ENCODE measurements around the gene GMDS. TPM values are rescaled to one million over a fixed set of nuclear protein-coding genes. Genes with fewer than 3 reads are reported as not detected.
A peak's percentile ranks its signal among the peaks of the same experiment; 100 is the strongest.

Gene GMDS
- total RNA-seq, 1 donor: 23.2 TPM

DNA sequence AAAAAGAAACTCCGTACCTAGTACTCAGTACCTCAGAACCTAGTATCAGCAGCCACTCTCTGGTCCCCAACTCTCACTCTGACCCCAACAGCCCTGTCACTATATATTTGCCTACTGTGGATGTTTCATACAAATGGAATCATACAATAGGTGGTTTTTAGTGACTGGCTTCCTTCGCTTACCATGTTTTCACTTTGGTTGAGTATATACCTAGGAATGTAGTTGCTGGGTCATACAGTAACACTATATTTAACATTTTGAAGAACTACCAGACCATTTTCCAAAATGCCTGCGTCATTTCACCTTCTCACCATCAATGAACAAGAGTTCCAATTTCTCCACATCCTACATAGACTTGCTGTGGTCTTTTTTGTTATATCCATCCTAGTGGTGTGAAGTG, 283.2 kb downstream of the GMDS start:
- Histone ChIP-seq H3K36me3 (ENCODE audit: insufficient read depth, low read length) (no peaks in the 10 kb centered on the region), H4K20me1 (ENCODE audit: insufficient read depth, low read length) (no peaks in the 10 kb centered on the region), H3K4me2 (ENCODE audit: insufficient read depth, low read length) (no peak overlapping the region), H3K4me3 (ENCODE audit: insufficient read depth, low read length) (no peak overlapping the region), H3K9me3 (ENCODE audit: low read depth, low read length) (no peaks in the 10 kb centered on the region), H3K79me2 (ENCODE audit: insufficient read depth, low read length) (no peaks in the 10 kb centered on the region), H2AFZ (ENCODE audit: low read length) (no peak overlapping the region), H3K4me1 (ENCODE audit: insufficient read depth, low read length) (no peaks in the 10 kb centered on the region), H3K27ac (ENCODE audit: low read depth, low read length) (no peak overlapping the region), H3K27me3 (ENCODE audit: insufficient read depth, low read length) (no peaks in the 10 kb centered on the region)
- TF ChIP-seq, protein P1, sequence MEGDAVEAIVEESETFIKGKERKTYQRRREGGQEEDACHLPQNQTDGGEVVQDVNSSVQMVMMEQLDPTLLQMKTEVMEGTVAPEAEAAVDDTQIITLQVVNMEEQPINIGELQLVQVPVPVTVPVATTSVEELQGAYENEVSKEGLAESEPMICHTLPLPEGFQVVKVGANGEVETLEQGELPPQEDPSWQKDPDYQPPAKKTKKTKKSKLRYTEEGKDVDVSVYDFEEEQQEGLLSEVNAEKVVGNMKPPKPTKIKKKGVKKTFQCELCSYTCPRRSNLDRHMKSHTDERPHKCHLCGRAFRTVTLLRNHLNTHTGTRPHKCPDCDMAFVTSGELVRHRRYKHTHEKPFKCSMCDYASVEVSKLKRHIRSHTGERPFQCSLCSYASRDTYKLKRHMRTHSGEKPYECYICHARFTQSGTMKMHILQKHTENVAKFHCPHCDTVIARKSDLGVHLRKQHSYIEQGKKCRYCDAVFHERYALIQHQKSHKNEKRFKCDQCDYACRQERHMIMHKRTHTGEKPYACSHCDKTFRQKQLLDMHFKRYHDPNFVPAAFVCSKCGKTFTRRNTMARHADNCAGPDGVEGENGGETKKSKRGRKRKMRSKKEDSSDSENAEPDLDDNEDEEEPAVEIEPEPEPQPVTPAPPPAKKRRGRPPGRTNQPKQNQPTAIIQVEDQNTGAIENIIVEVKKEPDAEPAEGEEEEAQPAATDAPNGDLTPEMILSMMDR (IDR thresholded peaks at IDR 0.05; ENCODE audit: extremely low read depth, low read depth, low read length): no peak
- peak; percentile 65 for DNase-seq (ENCODE audit: insufficient read length, low spot score, missing footprints)

DNA sequence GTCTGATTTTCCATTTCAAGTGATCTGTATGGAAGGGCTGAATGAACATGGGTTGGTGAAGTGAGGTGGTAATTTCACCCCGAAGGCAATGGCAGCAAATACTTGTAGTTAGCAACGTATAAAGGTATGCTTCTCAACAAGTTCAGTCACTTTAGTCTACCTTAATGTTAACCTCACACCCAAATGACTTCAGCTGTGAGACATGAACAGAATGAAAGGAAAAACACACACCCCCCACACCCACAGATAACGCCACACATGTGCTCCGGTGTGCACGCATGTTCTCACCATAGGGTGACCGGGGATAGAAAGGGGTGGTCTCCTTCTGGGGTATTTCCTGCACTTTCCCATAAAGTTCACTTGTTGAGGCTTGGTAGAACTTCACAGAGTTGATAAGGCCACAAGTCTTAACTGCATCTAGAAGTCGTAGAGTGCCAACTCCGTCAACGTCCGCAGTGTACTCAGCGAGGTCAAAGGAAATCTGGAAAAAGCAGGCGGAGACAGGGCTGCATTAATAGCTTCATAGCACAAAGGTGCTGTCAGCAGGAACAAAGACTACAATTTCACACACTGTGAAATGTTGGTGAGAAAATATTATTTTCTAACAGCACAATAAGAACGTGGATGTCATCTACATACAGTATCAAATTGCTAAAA, 284.8 kb downstream of the GMDS start:
- Histone ChIP-seq H3K9me3 (ENCODE audit: low read depth, low read length) (no peaks in the 10 kb centered on the region), H3K27ac (ENCODE audit: low read depth, low read length) (no peak overlapping the region), H3K36me3 (ENCODE audit: insufficient read depth, low read length) (no peaks in the 10 kb centered on the region), H3K27me3 (ENCODE audit: insufficient read depth, low read length) (no peaks in the 10 kb centered on the region), H3K4me3 (ENCODE audit: insufficient read depth, low read length) (no peak overlapping the region), H3K4me1 (ENCODE audit: insufficient read depth, low read length) (no peaks in the 10 kb centered on the region), H3K4me2 (ENCODE audit: insufficient read depth, low read length) (no peak overlapping the region), H2AFZ (ENCODE audit: low read length) (no peak overlapping the region), H3K79me2 (ENCODE audit: insufficient read depth, low read length) (no peaks in the 10 kb centered on the region), H4K20me1 (ENCODE audit: insufficient read depth, low read length) (no peaks in the 10 kb centered on the region)
- no peak for DNase-seq (ENCODE audit: insufficient read length, low spot score, missing footprints)
- TF ChIP-seq, protein P1 (IDR thresholded peaks at IDR 0.05; ENCODE audit: extremely low read depth, low read depth, low read length): no peak

DNA sequence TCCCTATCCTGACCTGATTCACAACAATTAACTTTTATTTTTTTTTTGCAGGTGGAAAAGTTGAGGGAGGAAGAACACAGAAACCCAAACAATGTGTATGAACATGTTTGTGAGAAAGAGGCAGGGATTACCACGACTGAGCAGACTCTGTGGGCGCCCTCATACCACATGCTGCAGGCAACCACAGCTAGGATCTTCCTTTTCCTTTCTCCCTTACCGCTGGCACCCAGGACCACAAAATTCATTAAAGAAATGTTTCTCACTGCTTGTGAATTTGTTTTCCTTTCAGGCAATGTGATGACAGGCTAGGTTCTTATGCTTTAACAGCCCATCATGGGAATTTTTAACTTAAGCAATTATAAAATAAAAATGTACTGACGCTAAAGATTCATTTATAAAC, 287.1 kb downstream of the GMDS start:
- no peak overlapping the region for H3K4me2 ChIP-seq (ENCODE audit: insufficient read depth, low read length)
- TF ChIP-seq, protein P1 (IDR thresholded peaks at IDR 0.05; ENCODE audit: extremely low read depth, low read depth, low read length): no peak
- H4K20me1 ChIP-seq (ENCODE audit: insufficient read depth, low read length): no peaks in the 10 kb centered on the region
- H3K79me2 ChIP-seq (ENCODE audit: insufficient read depth, low read length): no peaks in the 10 kb centered on the region
- H3K27me3 ChIP-seq (ENCODE audit: insufficient read depth, low read length): no peaks in the 10 kb centered on the region
- no peak overlapping the region for H3K4me3 ChIP-seq (ENCODE audit: insufficient read depth, low read length)
- H3K36me3 ChIP-seq (ENCODE audit: insufficient read depth, low read length): no peaks in the 10 kb centered on the region
- H3K4me1 ChIP-seq (ENCODE audit: insufficient read depth, low read length): peaks cover 2% of the 10 kb centered on the region
- H3K27ac ChIP-seq (ENCODE audit: low read depth, low read length): no peak overlapping the region
- no peak overlapping the region for H2AFZ ChIP-seq (ENCODE audit: low read length)
- DNase-seq (ENCODE audit: insufficient read length, low spot score, missing footprints): no peak
- no peaks in the 10 kb centered on the region for H3K9me3 ChIP-seq (ENCODE audit: low read depth, low read length)

DNA sequence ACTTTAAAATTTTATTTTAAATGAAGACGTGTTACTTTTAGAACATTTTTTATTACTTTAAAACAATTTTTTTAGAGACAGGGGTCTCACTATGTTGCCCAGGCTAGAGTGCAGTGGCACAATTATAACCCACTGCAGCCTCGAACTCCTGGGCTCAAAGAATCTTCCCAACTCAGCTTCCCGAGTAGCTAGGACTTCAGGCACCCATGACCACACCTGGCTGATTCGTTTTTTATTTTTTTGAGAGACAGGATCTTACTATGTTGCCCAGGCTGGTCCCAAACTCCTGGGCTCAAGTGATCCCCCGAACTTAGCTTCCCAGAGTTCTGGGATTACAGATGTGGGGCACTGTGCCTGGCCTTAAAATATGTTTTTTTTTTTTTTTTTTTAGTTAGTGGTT, 287.7 kb downstream of the GMDS start:
- Histone ChIP-seq H3K36me3 (ENCODE audit: insufficient read depth, low read length) (no peaks in the 10 kb centered on the region), H3K9me3 (ENCODE audit: low read depth, low read length) (no peaks in the 10 kb centered on the region), H3K79me2 (ENCODE audit: insufficient read depth, low read length) (no peaks in the 10 kb centered on the region), H3K4me1 (ENCODE audit: insufficient read depth, low read length) (peaks cover 4% of the 10 kb centered on the region), H2AFZ (ENCODE audit: low read length) (no peak overlapping the region), H3K27me3 (ENCODE audit: insufficient read depth, low read length) (no peaks in the 10 kb centered on the region), H3K4me2 (ENCODE audit: insufficient read depth, low read length) (no peak overlapping the region), H3K4me3 (ENCODE audit: insufficient read depth, low read length) (no peak overlapping the region), H4K20me1 (ENCODE audit: insufficient read depth, low read length) (no peaks in the 10 kb centered on the region), H3K27ac (ENCODE audit: low read depth, low read length) (no peak overlapping the region)
- TF ChIP-seq, protein P1 (IDR thresholded peaks at IDR 0.05; ENCODE audit: extremely low read depth, low read depth, low read length): no peak
- DNase-seq (ENCODE audit: insufficient read length, low spot score, missing footprints): no peak
